ENCODE data around the gene RNFT2.

Gene RNFT2

DNA sequence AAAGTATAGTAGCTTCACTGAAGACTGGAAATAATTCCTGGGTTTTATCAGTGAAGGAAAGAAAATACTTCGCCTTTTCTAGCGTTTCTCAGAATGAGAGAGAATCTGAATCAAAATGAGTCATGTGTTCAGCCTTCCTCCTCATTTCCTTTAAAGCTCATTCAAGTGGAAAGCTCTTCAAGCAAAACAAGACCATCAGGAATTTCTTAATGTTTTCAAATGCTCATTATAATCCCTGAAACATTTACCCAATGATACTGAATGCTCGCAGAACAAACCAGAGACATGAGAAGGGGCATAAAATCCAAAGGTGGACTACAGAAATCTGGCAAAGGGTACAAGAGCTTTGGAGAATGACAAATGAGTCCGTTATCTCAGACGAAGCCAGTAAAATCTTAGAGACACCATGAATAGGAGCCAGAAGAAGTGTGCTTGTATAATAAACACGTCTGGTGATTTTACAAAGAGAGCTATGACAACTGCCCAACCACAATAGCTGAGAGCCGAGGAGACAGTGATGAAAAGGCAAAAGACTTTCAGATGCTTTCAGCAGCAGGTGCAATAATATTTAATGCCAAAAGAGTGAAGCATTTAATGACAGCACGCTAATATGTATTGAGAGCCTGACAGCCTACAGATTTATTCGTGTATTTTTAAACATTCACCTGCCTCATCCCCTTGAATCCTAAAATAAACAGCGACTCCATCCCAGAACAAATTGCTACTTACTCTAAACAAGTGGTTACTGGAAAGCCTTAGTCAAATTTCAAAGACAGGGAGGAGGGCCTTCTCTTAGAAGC is 19.3 kb upstream of the RNFT2 start:
- H3K27me3 ChIP-seq, result no peaks in the 10 kb centered on the region
- H3K36me3 ChIP-seq, result peaks cover 17 to 64% (median 25%) of the 10 kb centered on the region in 3 donors
- no peaks in the 10 kb centered on the region for H3K9me3 ChIP-seq
- peak overlapping the region in 1 of 2 donors; percentile 22 for H3K27ac ChIP-seq
- H3K4me1 ChIP-seq, result peaks cover 0 to 3% (median 0%) of the 10 kb centered on the region in 4 donors
- TF ChIP-seq, protein P1, sequence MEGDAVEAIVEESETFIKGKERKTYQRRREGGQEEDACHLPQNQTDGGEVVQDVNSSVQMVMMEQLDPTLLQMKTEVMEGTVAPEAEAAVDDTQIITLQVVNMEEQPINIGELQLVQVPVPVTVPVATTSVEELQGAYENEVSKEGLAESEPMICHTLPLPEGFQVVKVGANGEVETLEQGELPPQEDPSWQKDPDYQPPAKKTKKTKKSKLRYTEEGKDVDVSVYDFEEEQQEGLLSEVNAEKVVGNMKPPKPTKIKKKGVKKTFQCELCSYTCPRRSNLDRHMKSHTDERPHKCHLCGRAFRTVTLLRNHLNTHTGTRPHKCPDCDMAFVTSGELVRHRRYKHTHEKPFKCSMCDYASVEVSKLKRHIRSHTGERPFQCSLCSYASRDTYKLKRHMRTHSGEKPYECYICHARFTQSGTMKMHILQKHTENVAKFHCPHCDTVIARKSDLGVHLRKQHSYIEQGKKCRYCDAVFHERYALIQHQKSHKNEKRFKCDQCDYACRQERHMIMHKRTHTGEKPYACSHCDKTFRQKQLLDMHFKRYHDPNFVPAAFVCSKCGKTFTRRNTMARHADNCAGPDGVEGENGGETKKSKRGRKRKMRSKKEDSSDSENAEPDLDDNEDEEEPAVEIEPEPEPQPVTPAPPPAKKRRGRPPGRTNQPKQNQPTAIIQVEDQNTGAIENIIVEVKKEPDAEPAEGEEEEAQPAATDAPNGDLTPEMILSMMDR (IDR thresholded peaks at IDR 0.05), result no peak
- no peak for DNase-seq
- no peak overlapping the region for H3K4me3 ChIP-seq
- intact Hi-C loops (cut with DNase I; ENCODE audit: low total_unique reads), result no loop called here

DNA sequence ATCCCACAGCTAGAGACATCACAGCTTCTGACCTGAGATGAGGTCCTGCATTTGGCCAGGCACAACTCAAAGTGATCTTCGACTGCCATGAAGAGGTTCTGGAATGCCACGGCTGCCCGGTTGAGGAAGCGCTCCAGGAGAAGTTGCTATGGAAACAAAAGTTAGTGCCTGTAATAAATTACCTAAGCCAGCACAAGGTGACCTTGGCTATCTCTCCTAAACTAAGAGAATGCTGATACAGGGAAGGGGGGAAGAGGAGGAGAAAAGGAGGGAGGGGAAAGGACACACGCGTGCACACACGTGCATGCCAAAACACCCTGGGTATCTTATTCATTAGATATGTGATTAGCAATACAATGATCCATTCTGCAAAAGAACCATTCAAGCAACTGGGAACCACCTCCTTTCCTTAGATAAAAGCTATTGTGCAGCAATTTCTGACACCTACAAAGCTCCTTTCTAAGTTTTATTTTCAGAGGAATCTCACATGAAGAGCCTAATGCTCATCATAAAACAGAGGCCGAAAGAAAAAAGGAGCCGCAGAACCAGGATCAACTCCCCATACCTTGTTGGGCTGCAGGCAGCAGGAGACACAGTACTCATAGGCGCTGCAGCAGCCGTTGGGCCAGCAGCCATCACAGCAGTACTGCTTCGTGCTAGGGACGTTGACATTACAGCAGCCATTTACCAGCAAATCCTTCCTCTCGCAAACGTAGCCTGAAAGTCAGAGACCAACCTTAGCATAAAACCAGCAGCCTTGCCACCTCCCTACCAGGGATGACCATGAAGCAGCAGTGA is 18.2 kb upstream of the RNFT2 start:
- Histone ChIP-seq H3K27ac (no peak overlapping the region), H3K4me1 (peaks cover 0 to 3% (median 0%) of the 10 kb centered on the region in 4 donors), H3K9me3 (no peaks in the 10 kb centered on the region), H3K36me3 (peaks cover 17 to 64% (median 25%) of the 10 kb centered on the region in 3 donors), H3K27me3 (no peaks in the 10 kb centered on the region), H3K4me3 (no peak overlapping the region)
- TF ChIP-seq, protein P1 (IDR thresholded peaks at IDR 0.05), result no peak
- no peak for DNase-seq
- intact Hi-C loops (cut with DNase I; ENCODE audit: low total_unique reads), result no loop called here

DNA sequence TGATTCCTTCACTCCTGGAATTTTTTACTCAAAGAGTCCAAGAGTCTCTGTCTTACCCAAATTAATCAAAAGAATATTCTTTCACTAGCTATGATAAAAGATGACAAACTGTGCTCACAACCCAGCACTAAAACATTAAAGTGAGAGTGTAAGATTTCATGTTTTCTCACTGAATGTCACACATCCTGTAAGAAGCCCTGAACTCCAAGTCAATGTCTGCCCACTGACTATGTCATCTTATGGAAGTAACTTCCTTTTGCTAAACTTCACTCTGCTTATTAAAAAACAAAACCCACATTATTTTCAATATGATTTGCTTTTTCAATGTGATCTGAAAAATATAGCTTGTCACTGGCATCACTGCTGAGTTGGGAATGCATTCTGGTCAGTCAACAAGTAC is 15.9 kb upstream of the RNFT2 start:
- intact Hi-C loops (cut with DNase I; ENCODE audit: low total_unique reads), result no loop called here
- peaks cover 0 to 6% (median 2%) of the 10 kb centered on the region in 4 donors for H3K4me1 ChIP-seq
- H3K27ac ChIP-seq, result no peak overlapping the region
- TF ChIP-seq, protein P1 (IDR thresholded peaks at IDR 0.05), result no peak
- H3K36me3 ChIP-seq, result peaks cover 3 to 40% (median 13%) of the 10 kb centered on the region in 3 donors
- no peaks in the 10 kb centered on the region for H3K27me3 ChIP-seq
- no peak for DNase-seq
- H3K4me3 ChIP-seq, result no peak overlapping the region
- no peaks in the 10 kb centered on the region for H3K9me3 ChIP-seq

DNA sequence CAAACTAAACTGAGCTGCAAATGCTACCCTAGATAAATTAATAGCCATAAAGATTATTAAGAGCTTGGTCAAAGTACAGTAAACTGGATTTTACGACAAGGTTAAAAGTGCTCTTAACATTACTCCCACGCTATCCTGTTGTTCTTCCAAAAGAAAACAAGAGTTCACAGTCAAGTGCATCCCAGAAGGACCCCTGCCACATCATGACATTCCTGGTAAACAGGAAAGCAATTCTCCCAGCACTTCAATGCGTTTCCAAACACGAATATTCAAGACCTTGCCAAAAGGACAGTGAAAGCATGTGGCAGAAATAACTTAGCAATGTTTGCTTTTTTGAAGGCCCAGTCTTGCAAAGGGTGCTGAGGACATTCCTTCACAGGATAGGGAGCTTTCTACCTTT is 11.4 kb upstream of the RNFT2 start:
- Histone ChIP-seq H3K27ac (no peak overlapping the region), H3K4me3 (no peak overlapping the region), H3K9me3 (no peaks in the 10 kb centered on the region), H3K27me3 (no peaks in the 10 kb centered on the region), H3K36me3 (peaks cover 0 to 17% (median 13%) of the 10 kb centered on the region in 3 donors), H3K4me1 (peaks cover 0 to 7% (median 0%) of the 10 kb centered on the region in 4 donors)
- intact Hi-C loops (cut with DNase I; ENCODE audit: low total_unique reads), result no loop called here
- TF ChIP-seq, protein P1 (IDR thresholded peaks at IDR 0.05), result no peak
- DNase-seq, result no peak

DNA sequence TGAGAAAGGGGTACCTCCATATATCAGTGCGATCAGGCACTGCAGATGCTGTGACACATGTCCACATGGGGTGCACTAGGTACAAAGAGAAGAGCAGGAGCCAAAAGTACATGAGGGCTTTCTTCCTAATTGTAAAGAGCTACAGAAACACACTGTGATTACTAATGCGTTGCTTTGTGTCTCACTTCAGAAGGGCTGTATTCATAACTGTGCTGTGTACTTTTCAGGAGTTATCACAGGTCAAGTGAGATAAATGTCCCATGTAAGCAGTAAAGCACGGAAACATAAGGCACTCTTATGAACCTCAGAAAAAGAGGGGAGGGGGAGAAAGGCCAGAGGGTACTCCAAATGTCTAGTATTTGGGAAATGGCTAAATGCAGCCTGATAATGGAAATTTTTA is 10.9 kb upstream of the RNFT2 start:
- Histone ChIP-seq H3K27me3 (no peaks in the 10 kb centered on the region), H3K9me3 (no peaks in the 10 kb centered on the region), H3K4me3 (no peak overlapping the region), H3K27ac (no peak overlapping the region), H3K36me3 (peaks cover 0 to 15% (median 8%) of the 10 kb centered on the region in 3 donors), H3K4me1 (peaks cover 0 to 7% (median 0%) of the 10 kb centered on the region in 4 donors)
- no peak for DNase-seq
- intact Hi-C loops (cut with DNase I; ENCODE audit: low total_unique reads), result no loop called here
- TF ChIP-seq, protein P1 (IDR thresholded peaks at IDR 0.05), result no peak
